HepG2 (cell line): Measurements from ENCODE around the gene ST6GALNAC4. TPM values are rescaled to one million over a fixed set of nuclear protein-coding genes. Genes with fewer than 3 reads are reported as not detected.
A peak's percentile ranks its signal among the peaks of the same experiment; 100 is the strongest.

ENCODE experiments used
- ARID5B ChIP-seq: IDR thresholded peaks from 2 replicates; pipeline ENCODE4 v1.4.0; 2020; ENCODE audit warnings: mild to moderate bottlenecking, missing genetic modification reagents
- DBP ChIP-seq: sonication (generic); formaldehyde crosslinking; IDR thresholded peaks from 2 replicates; pipeline ENCODE4 v1.4.0; 2020; ENCODE audit warnings: missing genetic modification reagents; ENCODE audit errors: not compliant biosample characterization
- DMTF1 ChIP-seq: sonication (generic); formaldehyde crosslinking; IDR thresholded peaks from 2 replicates; pipeline ENCODE4 v1.4.0; 2020; ENCODE audit warnings: mild to moderate bottlenecking, missing genetic modification reagents
- HOXA5 ChIP-seq: sonication (generic); formaldehyde crosslinking; IDR thresholded peaks from 2 replicates; pipeline ENCODE4 v1.4.0; 2020; ENCODE audit warnings: missing genetic modification reagents
- SNAI1 ChIP-seq: sonication (generic); formaldehyde crosslinking; IDR thresholded peaks from 2 replicates; pipeline ENCODE4 v1.5.0; 2020; ENCODE audit warnings: mild to moderate bottlenecking, missing genetic modification reagents, borderline replicate concordance
- TMF1 ChIP-seq: sonication (generic); formaldehyde crosslinking; IDR thresholded peaks from 2 replicates; pipeline ENCODE4 v1.8.1; 2022; ENCODE audit warnings: low read depth, missing genetic modification reagents
- TRIM22 ChIP-seq: fragments of 450-650 bp; IDR thresholded peaks from 2 replicates; pipeline ENCODE4 v1.6.1; 2017
- ZNF12 ChIP-seq: sonication (generic); formaldehyde crosslinking; IDR thresholded peaks from 2 replicates; pipeline ENCODE4 v1.5.0; 2020; ENCODE audit warnings: missing genetic modification reagents
- ZNF124 ChIP-seq: sonication (generic); formaldehyde crosslinking; IDR thresholded peaks from 2 replicates; pipeline ENCODE4 v1.4.0; 2020; ENCODE audit warnings: missing genetic modification reagents
- ZNF44 ChIP-seq: sonication (generic); formaldehyde crosslinking; IDR thresholded peaks from 2 replicates; pipeline ENCODE4 v1.5.1; 2020; ENCODE audit warnings: mild to moderate bottlenecking, missing genetic modification reagents
- ZNF580 ChIP-seq: IDR thresholded peaks from 2 replicates; pipeline ENCODE4 v1.6.1; 2016; ENCODE audit warnings: low read depth, borderline replicate concordance
- ZNF646 ChIP-seq: sonication (generic); formaldehyde crosslinking; IDR thresholded peaks from 2 replicates; pipeline ENCODE4 v1.9.0; 2021; ENCODE audit warnings: mild to moderate bottlenecking, missing genetic modification reagents
- polyA plus RNA-seq, 8 experiments: library from polyadenylated mRNA; depleted of rRNA in 3 of 8; stranded (reverse) in 7 of 8; unstranded in 1 of 8; fragments of >200 nt; fragmentation: Illumina TruSeq in 4 of 8; extraction: Trizol in 4 of 8; gene quantifications; 2 replicates each; pipeline versions ENCODE4 v1.2.1 to v1.2.3, GENCODE V29; 2011 to 2016; ENCODE audit warnings: low read depth in 4 of 8, missing spikeins in 1 of 8, mixed read lengths in 1 of 8; ENCODE audit not compliant: insufficient read depth in 1 of 8
- total RNA-seq, 5 experiments: library from RNA; depleted of rRNA; stranded (reverse); fragments of >200 nt; fragmentation: Illumina TruSeq; extraction: Trizol; gene quantifications; 2 replicates each; pipeline ENCODE4 v1.2.3, GENCODE V29; 2016; ENCODE audit warnings: low read depth in 1 of 5

Gene ST6GALNAC4
- total and polyA plus RNA-seq, 2 of the 13 experiments (the other 11 are each of a cell fraction or from before 2014, with no cell fraction given) = 18.8 to 27.7 TPM

GRCh38 chr9:127950513-127951289 is 33.9 kb upstream of the ST6GALNAC4 start (continued):
- TF ChIP-seq ZNF12 (CRISPR knock-in tag) (peak; percentile 24; the same call in 1 of the 2 replicates), HOXA5 (CRISPR knock-in tag) (0 out of 2 replicates have a peak, but pooled peaks have one; percentile 12), TMF1 (CRISPR knock-in tag) (no peak), TRIM22 (no peak), ZNF124 (CRISPR knock-in tag) (0 out of 2 replicates have a peak, but pooled peaks have one; percentile 1), SNAI1 (CRISPR knock-in tag) (peak; percentile 34; the same call in 1 of the 2 replicates), ZNF580 (CRISPR knock-in tag) (peak; percentile 99; the same call in 1 of the 2 replicates), ZNF44 (CRISPR knock-in tag) (no peak), ZNF646 (CRISPR knock-in tag) (no peak), DBP (no peak), DMTF1 (CRISPR knock-in tag) (0 out of 2 replicates have a peak, but pooled peaks have one; percentile 59), ARID5B (CRISPR knock-in tag) (peak; percentile 92)
